ENCODE data around the gene RHOB. TPM values are rescaled to one million over a fixed set of nuclear protein-coding genes. Genes with fewer than 3 reads are reported as not detected.

The RHOB gene
- total RNA-seq, 1 experiment from 2014 or later = 38.9 TPM

DNA sequence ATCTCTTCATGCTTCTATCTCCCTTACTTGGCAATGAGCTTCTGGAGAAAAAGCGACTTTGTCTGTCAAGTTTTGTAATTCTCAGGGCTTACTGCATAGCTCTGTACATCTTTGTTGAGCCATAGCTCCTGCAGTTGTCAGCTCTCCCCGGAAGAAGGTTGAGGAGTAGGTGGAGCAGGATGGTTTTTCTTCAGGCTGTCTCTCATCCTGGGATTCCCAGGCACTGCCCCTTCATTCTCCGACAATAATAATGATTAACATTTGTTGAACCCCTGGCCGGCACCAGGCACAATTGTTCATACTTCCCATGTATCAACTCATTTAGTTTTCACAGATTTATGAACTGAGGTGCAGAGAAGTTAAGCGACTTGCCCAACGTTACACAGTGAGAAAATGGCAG, 23.5 kb upstream of the RHOB start:
- CTCF ChIA-PET = no interaction called here
- ATAC-seq = no peak
- TF ChIP-seq TCF7L2 (IDR thresholded peaks at IDR 0.05; ENCODE audit: low read depth, low read length) (no peak), POLR2AphosphoS5 (IDR thresholded peaks at IDR 0.05; ENCODE audit: low read depth, low read length) (no peak), SIN3A (IDR thresholded peaks at IDR 0.05; ENCODE audit: borderline replicate concordance, insufficient read depth, low read depth, low read length) (no peak)
- TF ChIP-seq, protein P1, sequence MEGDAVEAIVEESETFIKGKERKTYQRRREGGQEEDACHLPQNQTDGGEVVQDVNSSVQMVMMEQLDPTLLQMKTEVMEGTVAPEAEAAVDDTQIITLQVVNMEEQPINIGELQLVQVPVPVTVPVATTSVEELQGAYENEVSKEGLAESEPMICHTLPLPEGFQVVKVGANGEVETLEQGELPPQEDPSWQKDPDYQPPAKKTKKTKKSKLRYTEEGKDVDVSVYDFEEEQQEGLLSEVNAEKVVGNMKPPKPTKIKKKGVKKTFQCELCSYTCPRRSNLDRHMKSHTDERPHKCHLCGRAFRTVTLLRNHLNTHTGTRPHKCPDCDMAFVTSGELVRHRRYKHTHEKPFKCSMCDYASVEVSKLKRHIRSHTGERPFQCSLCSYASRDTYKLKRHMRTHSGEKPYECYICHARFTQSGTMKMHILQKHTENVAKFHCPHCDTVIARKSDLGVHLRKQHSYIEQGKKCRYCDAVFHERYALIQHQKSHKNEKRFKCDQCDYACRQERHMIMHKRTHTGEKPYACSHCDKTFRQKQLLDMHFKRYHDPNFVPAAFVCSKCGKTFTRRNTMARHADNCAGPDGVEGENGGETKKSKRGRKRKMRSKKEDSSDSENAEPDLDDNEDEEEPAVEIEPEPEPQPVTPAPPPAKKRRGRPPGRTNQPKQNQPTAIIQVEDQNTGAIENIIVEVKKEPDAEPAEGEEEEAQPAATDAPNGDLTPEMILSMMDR (IDR thresholded peaks at IDR 0.05) = no peak
- TF ChIP-seq, protein P2, sequence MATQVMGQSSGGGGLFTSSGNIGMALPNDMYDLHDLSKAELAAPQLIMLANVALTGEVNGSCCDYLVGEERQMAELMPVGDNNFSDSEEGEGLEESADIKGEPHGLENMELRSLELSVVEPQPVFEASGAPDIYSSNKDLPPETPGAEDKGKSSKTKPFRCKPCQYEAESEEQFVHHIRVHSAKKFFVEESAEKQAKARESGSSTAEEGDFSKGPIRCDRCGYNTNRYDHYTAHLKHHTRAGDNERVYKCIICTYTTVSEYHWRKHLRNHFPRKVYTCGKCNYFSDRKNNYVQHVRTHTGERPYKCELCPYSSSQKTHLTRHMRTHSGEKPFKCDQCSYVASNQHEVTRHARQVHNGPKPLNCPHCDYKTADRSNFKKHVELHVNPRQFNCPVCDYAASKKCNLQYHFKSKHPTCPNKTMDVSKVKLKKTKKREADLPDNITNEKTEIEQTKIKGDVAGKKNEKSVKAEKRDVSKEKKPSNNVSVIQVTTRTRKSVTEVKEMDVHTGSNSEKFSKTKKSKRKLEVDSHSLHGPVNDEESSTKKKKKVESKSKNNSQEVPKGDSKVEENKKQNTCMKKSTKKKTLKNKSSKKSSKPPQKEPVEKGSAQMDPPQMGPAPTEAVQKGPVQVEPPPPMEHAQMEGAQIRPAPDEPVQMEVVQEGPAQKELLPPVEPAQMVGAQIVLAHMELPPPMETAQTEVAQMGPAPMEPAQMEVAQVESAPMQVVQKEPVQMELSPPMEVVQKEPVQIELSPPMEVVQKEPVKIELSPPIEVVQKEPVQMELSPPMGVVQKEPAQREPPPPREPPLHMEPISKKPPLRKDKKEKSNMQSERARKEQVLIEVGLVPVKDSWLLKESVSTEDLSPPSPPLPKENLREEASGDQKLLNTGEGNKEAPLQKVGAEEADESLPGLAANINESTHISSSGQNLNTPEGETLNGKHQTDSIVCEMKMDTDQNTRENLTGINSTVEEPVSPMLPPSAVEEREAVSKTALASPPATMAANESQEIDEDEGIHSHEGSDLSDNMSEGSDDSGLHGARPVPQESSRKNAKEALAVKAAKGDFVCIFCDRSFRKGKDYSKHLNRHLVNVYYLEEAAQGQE (IDR thresholded peaks at IDR 0.05; ENCODE audit: insufficient read depth in 1 of 2, low read depth in 2 of 2, low read length in 1 of 2) = no peak
- POLR2A ChIA-PET = no interaction called here
- Histone ChIP-seq H3K36me3 (ENCODE audit: control insufficient read depth, insufficient read depth, low read length) (no peaks in the 10 kb centered on the region), H3K27ac (ENCODE audit: low read length) (no peak overlapping the region), H3K4me1 (ENCODE audit: control insufficient read depth, insufficient read depth, low read length) (peaks cover 3% of the 10 kb centered on the region; the same call in 1 of the 2 replicates), H3K9me3 (ENCODE audit: control insufficient read depth, insufficient read depth, low read depth, low read length) (no peaks in the 10 kb centered on the region), H3K4me3 (ENCODE audit: low read depth in 2 of 2, low read length in 2 of 2) (no peak overlapping the region), H3K27me3 (ENCODE audit: control insufficient read depth, insufficient read depth, low read length) (no peaks in the 10 kb centered on the region)
- DNase-seq (ENCODE audit: low read depth, low spot score) = no peak
- intact Hi-C loops (cut with micrococcal nuclease; ENCODE audit: unreplicated experiment) (no loop called here), in situ Hi-C loops (cut with HindIII; ENCODE audit: low pct_unique_long_range_greater_than_20kb, low sequenced_read_pairs) (no loop called here)
- BruUV-seq (replicated peaks) = no TSS peak

DNA sequence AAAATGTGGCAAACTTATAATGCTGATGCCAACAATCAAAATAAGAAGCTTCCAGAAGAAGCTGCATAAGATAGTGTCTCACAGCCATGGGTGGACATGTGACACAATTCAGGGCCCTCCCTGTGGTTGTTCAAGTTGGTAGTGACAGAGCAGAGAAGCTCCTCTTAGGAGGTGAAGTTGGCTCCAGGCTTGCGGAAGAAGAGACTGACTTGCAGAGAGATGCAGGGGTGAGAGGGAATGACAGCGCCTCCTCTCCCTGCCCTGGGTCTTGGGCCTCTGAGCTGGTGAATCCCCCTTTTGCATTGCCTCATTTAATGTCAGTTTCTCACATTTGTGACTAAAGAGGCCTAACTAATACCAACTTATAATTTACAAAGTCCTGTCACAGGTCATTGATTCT, 23.0 kb upstream of the RHOB start:
- TF ChIP-seq, protein P1 (IDR thresholded peaks at IDR 0.05) = no peak
- TF ChIP-seq, protein P2 (IDR thresholded peaks at IDR 0.05; ENCODE audit: insufficient read depth in 1 of 2, low read depth in 2 of 2, low read length in 1 of 2) = no peak
- H3K36me3 ChIP-seq (ENCODE audit: control insufficient read depth, insufficient read depth, low read length) = no peaks in the 10 kb centered on the region
- POLR2A ChIA-PET = no interaction called here
- no peak overlapping the region for H3K4me3 ChIP-seq (ENCODE audit: low read depth in 2 of 2, low read length in 2 of 2)
- CTCF ChIA-PET = no interaction called here
- H3K27me3 ChIP-seq (ENCODE audit: control insufficient read depth, insufficient read depth, low read length) = no peaks in the 10 kb centered on the region
- no peaks in the 10 kb centered on the region for H3K9me3 ChIP-seq (ENCODE audit: control insufficient read depth, insufficient read depth, low read depth, low read length)
- in situ Hi-C loops (cut with HindIII; ENCODE audit: low pct_unique_long_range_greater_than_20kb, low sequenced_read_pairs) (no loop called here), intact Hi-C loops (cut with micrococcal nuclease; ENCODE audit: unreplicated experiment) (no loop called here)
- peaks cover 3% of the 10 kb centered on the region; the same call in 1 of the 2 replicates for H3K4me1 ChIP-seq (ENCODE audit: control insufficient read depth, insufficient read depth, low read length)
- no peak overlapping the region for H3K27ac ChIP-seq (ENCODE audit: low read length)
- no peak for ATAC-seq
- DNase-seq (ENCODE audit: low read depth, low spot score) = no peak
- no TSS peak for BruUV-seq (replicated peaks)

Data from Panc1 (cell line).